Measurements from ENCODE around the gene RASAL1. TPM values are rescaled to one million over a fixed set of nuclear protein-coding genes. Genes with fewer than 3 reads are reported as not detected.

The RASAL1 gene
- total RNA-seq, 1 experiment from 2014 or later: 14.9 TPM

DNA sequence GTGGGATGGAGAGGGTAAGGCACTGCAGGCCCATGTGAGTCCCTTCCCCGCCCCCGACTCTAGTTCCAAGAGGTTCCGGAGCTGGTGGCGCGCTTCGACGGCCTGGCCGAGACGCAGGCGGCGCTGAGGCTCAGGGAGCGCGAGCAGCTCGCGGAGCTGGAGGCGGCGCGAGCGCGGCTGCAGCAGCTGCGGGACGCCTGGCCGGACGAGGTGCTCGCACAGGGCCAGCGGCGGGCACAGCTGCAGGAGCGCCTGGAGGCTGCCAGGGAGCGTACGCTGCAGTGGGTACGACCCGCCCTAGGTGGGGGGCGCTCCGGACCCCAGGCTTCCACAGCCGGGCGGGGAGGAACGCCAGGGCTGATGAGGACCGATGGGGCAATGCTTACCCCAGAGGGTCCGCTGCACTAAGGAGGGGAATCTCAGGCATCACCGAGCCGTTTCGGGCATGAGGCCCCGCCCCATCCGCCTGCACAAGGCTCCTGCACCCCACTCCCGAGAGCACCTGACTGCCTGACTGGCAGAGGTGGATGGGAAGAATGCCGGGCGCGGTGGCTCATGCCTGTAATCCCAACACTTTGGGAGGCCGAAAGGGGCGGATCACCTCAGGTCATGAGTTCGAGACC, 18.9 kb upstream of the RASAL1 start:
- peaks cover 14% of the 10 kb centered on the region; the same call in 1 of the 2 replicates for H3K4me1 ChIP-seq (replicated peaks; ENCODE audit: insufficient read depth)
- H3K4me3 ChIP-seq: no peak overlapping the region
- H3K9me3 ChIP-seq (ENCODE audit: insufficient read depth, low read depth): no peaks in the 10 kb centered on the region
- BruUV-seq (replicated peaks): no TSS peak
- CTCF ChIA-PET: interaction anchor here (0.6 to 2.9 kb wide), 3 partner anchors 19 to 162 kb away, joined by 3 to 21 read pairs (median 3); partner anchors contain the start of gene RASAL1
- H2AFZ ChIP-seq: no peak overlapping the region
- POLR2A ChIA-PET (ENCODE audit: unreplicated experiment): interaction anchor here (0.6 kb wide), 1 partner anchor 1151 kb away, joined by 3 read pairs; no protein-coding TSS in a partner anchor
- no peaks in the 10 kb centered on the region for H3K9me2 ChIP-seq (ENCODE audit: insufficient read depth)
- H3K27me3 ChIP-seq (ENCODE audit: insufficient read depth, low read depth): no peaks in the 10 kb centered on the region
- no peak overlapping the region for H3K4me2 ChIP-seq
- peaks cover 26% of the 10 kb centered on the region; the same call in 1 of the 2 replicates for H3F3A ChIP-seq (ENCODE audit: insufficient read depth, low read depth)
- 0 out of 2 replicates have a peak, but pooled peaks cover 5% of the 10 kb centered on the region for H4K20me1 ChIP-seq (ENCODE audit: insufficient read depth)
- H3K79me2 ChIP-seq (ENCODE audit: low read depth): no peaks in the 10 kb centered on the region
- H3K36me3 ChIP-seq (ENCODE audit: low read depth): no peaks in the 10 kb centered on the region
- intact Hi-C loops (cut with micrococcal nuclease; ENCODE audit: unreplicated experiment): loop anchor here (10.0 kb wide), 1 partner anchor 250 kb away; the partner anchor contains the start of gene OAS1
- DNase-seq: peak in 1 of 2 experiments; percentile 48
- TF ChIP-seq EZH2 (IDR thresholded peaks at IDR 0.05; ENCODE audit: low read depth): no peak
- TF ChIP-seq, protein P1, sequence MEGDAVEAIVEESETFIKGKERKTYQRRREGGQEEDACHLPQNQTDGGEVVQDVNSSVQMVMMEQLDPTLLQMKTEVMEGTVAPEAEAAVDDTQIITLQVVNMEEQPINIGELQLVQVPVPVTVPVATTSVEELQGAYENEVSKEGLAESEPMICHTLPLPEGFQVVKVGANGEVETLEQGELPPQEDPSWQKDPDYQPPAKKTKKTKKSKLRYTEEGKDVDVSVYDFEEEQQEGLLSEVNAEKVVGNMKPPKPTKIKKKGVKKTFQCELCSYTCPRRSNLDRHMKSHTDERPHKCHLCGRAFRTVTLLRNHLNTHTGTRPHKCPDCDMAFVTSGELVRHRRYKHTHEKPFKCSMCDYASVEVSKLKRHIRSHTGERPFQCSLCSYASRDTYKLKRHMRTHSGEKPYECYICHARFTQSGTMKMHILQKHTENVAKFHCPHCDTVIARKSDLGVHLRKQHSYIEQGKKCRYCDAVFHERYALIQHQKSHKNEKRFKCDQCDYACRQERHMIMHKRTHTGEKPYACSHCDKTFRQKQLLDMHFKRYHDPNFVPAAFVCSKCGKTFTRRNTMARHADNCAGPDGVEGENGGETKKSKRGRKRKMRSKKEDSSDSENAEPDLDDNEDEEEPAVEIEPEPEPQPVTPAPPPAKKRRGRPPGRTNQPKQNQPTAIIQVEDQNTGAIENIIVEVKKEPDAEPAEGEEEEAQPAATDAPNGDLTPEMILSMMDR (conservative IDR thresholded peaks at IDR 0.05): no peak
- no peak overlapping the region for H3K27ac ChIP-seq

DNA sequence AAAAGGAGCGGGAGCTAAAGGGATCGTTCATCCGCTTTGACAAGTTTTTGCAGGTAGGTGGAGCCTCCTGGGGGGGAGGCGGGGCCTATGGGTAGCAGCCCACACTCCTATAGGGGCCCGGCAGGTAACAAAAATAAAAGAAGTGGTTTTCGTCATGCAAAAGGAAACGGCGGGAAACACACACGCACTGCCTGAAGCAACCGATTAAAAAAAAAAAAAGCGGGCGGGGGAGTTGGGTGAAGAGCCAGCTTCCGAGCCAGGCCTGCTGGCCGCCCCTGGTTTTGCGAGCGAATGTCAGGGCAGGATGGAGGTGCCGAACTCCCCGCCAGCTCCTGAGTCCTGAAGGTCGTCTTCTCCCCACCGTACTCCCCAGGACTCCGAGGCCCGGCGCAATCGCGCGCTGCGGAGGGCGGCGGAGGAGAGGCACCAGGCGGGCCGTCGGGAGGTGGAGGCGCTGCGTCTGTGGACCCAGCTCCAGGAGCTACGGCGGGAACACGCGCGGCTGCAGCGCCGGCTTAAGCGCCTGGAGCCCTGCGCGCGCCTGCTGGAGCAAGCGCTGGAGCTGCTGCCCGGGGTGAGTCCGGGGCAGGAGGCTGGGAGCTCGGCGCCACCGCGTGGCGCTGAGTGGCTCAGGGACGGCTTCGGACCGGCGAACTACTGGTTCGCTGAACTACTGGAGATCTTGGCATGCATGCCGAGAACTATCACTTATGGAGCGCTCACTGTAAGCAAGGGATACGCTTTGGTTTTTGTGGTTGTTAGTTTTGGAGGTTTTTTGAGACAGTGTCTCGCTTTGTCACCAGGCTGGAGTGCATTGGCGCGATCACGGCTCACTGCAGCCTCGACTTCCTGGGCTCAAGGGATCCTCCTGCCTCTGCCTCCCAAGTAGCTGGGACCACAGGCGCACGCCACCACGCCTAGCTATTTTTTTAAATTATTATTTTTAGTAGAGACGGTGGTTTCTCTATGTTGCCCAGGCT, 17.6 kb upstream of the RASAL1 start:
- H3K27ac ChIP-seq: no peak overlapping the region
- peak overlapping the region; percentile 61 for H3K4me3 ChIP-seq
- peaks cover 18% of the 10 kb centered on the region; the same call in 1 of the 2 replicates for H3K4me1 ChIP-seq (replicated peaks; ENCODE audit: insufficient read depth)
- no peaks in the 10 kb centered on the region for H4K20me1 ChIP-seq (ENCODE audit: insufficient read depth)
- peak overlapping the region; percentile 88 for H2AFZ ChIP-seq
- TF ChIP-seq, protein P1 (conservative IDR thresholded peaks at IDR 0.05): peak; percentile 56
- no peak for TF ChIP-seq EZH2 (IDR thresholded peaks at IDR 0.05; ENCODE audit: low read depth)
- H3K79me2 ChIP-seq (ENCODE audit: low read depth): no peaks in the 10 kb centered on the region
- H3K9me3 ChIP-seq (ENCODE audit: insufficient read depth, low read depth): no peaks in the 10 kb centered on the region
- peak overlapping the region; percentile 81 for H3K4me2 ChIP-seq
- DNase-seq: peak; percentile 67 to 81
- no peaks in the 10 kb centered on the region for H3K27me3 ChIP-seq (ENCODE audit: insufficient read depth, low read depth)
- H3K36me3 ChIP-seq (ENCODE audit: low read depth): no peaks in the 10 kb centered on the region
- ChIA-PET POLR2A (ENCODE audit: unreplicated experiment) (interaction anchor here (0.6 to 0.7 kb wide), 4 partner anchors 55 to 1567 kb away, joined by 3 to 14 read pairs (median 6); no protein-coding TSS in a partner anchor), CTCF (interaction anchor here (0.5 to 2.9 kb wide), 10 partner anchors 11 to 380 kb away, joined by 3 to 21 read pairs (median 4); partner anchors contain the start of gene RASAL1)
- intact Hi-C loops (cut with micrococcal nuclease; ENCODE audit: unreplicated experiment): loop anchor here (1.0 to 10.0 kb wide), 5 partner anchors 18 to 248 kb away; partner anchors contain the start of genes OAS1 and RASAL1
- no TSS peak for BruUV-seq (replicated peaks)
- H3F3A ChIP-seq (ENCODE audit: insufficient read depth, low read depth): peaks cover 19% of the 10 kb centered on the region; the same call in 1 of the 2 replicates
- H3K9me2 ChIP-seq (ENCODE audit: insufficient read depth): no peaks in the 10 kb centered on the region

Measured in PC-9 (cell line).